GM19023 (cell line): ENCODE data around the gene TUBB4A.
A peak's percentile ranks its signal among the peaks of the same experiment; 100 is the strongest.

Source experiments
- ATAC-seq: cut with Tn5 transposase; IDR thresholded peaks from one replicate; pipeline ENCODE4 v1.9.1; 2021; ENCODE audit warnings: mild to moderate bottlenecking, moderate library complexity; ENCODE audit not compliant: unreplicated experiment

TUBB4A gene

GRCh38 chr19:6472713-6473112 is 29.4 kb downstream of the TUBB4A start:
- ATAC-seq = no peak

DNA sequence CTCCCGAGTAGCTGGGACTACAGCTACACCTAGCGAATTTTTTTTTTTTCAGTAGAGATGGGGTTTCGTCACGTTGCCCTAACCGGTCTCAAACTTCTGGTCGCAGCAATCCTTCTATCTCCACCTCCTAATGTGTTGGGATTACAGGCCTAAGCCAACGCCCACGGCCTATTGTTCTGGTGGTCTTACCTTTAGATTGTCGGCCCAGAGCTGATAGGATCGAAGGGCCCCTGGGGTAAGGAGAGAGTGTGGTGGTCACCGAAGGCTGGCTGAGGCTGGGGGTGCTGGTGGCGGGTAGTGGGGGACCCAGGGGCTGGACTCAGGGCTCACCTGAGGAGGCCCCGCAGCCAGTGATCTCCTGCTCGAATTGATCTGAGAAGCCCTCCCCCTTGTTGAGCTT is 31.0 kb downstream of the TUBB4A start:
- no peak for ATAC-seq

DNA sequence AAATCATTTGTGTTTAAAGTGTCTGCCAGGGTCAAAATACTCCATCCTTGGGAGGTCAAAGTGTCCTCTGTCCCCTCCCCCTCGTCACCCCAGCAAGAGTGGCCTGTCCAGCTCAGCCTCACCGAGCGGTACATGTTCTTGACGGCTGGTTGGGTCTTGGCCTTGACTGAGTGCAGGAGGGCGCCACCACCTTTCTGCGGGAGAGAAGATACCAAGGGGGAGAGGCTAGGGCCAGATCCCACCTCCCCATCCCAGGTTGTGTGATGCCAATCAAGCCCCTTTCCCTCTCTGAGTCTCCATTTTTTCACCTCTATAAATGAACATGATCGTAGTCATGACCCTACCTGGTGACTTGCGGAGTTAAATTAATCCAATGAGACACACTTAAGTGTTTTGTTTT is 31.9 kb downstream of the TUBB4A start:
- ATAC-seq = no peak

DNA sequence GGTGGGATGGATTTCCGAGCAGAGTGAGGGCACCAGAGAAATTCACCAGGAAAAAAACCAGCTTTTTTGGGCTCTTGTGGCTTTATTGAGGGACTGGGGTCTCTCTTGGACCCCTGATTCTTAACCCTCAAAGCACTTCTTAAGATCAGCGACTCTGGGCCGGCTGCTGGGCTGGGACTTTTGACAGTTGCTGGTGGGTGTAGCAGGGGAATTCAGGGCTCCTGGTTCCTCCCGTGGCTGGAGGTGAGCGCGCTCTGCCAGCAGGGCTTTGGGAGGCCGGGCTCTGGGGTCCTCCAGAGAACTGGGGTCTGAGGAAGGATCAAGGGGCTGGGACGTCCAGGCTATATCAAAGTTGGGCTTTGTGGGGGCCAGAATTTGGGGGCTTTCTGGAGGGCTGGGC is 34.7 kb downstream of the TUBB4A start:
- no peak for ATAC-seq

- ATAC-seq = no peak
Measured at GRCh38 chr19:6466526-6467248, 35.4 kb downstream of the TUBB4A start.

DNA sequence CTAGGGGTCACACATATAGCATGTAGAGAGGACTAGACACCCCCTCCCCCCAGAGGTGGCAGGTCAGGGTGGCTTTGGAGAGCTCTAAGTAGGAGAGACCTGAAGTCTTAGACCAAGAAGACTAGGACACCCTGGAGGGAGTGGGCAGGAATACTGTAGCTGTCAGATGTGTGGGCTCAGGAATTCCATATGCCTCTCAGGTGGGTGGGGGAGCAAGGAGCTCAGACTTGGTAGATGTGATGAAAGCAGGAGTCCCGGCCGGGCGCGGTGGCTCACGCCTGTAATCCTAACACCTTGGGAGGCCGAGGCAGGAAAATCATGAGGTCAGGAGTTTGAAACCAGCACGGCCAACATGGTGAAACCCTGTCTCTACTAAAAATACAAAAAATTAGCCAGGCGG is 36.4 kb downstream of the TUBB4A start:
- no peak for ATAC-seq

DNA sequence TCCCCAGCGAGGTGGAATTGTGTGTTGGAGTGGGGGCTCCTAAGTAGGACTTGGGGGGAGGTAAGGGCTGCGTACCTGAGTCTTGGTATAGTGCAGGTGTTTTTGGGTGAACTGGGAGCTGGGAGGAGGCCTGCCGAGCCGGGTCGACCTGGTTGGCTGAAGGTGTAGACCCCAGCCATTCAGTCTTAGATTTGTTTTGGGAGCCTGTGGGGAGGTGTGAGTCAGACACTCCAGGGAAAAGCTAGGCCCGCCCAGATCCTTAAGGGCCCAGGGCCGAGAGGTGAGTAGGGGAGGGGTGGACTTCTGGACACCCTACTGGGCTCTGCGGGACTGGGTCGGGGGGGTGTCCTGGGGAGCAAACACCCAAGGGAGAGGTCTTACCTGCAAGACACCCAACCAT is 37.1 kb downstream of the TUBB4A start:
- ATAC-seq = no peak

- ATAC-seq = no peak
Measured at GRCh38 chr19:6464070-6464873, 37.8 kb downstream of the TUBB4A start, which contains the start of gene CRB3. TSS of gene CRB3 (plus strand) at chr19:6464271. CDS start at chr19:6464702, 431 bp downstream.

DNA sequence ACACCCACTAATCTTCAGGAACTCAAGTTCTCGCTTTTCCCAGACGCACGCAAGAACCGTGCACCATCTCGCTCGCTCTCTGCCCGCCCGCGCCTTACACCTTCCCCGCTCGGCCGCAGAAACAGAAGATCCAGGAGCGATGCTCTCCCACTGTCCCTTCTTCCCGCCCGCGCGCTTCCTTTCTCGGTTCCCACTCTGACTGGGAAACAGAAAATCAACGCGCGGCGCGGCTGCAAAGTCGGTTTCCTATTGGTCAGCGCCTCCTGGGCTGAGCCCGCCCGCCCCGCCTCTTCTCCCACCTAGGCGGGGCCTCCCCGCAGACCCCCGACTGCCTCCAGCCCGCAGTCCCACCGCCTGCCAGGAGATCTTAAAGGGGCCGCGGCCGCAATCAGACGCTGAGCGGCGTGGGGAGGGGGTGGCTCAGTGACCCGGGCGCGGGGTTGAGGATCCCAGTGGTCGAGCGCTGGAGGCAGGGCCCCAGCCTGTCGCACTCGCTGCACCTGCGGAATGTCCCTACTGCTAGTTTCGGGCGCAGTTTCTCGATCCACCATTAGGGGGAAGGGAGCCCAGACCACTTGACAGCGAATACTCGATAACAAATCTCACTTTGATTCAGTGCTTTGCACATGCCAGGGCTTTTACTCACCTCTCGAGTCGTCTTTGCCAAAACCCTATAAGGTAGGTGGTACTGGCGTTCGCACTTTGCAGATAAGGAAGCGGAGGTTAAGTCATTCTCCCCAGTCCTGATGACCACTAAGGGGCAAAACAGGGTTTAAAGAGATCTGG is 41.8 kb downstream of the TUBB4A start:
- ATAC-seq = peak; percentile 78

GRCh38 chr19:6459262-6460098 is 42.6 kb downstream of the TUBB4A start, which contains the start of gene SLC25A23:
TSS of gene SLC25A23 (minus strand) at chr19:6459792. CDS start at chr19:6459628, 164 bp downstream.
- ATAC-seq = peak; percentile 39

GRCh38 chr19:6458695-6459261 is 43.3 kb downstream of the TUBB4A start:
- ATAC-seq = no peak

- no peak for ATAC-seq
Measured at GRCh38 chr19:6457958-6458694, 44.0 kb downstream of the TUBB4A start.

DNA sequence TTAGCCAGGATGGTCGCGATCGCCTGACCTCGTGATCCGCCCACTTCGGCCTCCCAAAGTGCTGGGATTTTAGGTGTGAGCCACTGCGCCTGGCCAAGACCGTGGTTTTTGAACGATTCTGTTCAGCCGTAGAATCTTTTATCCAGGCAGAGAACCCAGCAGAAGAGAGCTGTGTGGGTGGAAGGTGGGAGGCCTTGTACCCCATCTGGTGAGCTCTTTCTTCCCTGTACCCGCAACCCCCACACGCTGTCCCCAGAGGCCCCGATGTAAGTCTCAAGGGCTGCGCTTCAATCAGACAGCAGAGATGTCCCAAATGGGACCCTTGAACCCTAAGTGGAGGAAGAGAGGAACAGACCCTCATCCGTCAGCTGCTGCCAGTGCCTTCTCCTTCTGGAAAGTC is 46.2 kb downstream of the TUBB4A start:
- ATAC-seq = no peak

DNA sequence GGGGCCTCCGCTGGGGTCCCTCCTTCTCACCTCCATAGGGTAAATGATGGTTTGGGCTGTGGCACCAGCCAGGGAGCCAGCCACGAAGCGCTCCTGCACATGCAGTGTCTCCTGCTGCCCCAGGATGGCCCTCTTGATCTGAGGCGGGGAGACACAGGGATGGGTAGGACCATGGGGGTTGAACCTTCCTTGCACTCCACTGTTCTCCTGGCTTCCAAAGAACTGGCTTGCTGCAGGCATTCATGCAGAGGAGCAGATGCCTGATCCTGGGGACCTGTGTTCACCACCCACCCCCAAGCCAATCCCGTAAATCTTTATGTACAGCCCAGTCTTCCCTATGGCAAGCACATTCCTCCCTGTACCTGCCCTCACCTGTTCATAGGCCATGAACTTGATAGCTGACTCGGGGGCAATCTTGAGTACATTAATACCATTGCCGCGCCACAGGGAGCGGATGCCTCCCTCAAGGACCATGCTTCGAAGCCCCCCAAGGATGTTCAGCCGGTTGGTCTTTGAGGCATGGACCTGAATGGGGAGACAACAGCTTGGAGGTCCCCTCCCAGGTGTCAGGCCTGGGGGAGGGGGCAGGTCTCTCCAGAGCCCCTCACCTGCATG is 48.1 kb downstream of the TUBB4A start:
- no peak for ATAC-seq

- no peak for ATAC-seq
Measured at GRCh38 chr19:6452899-6453298, 49.2 kb downstream of the TUBB4A start.

- no peak for ATAC-seq
Measured at GRCh38 chr19:6452223-6452614, 49.9 kb downstream of the TUBB4A start.

GRCh38 chr19:6451583-6452222 is 50.4 kb downstream of the TUBB4A start:
- no peak for ATAC-seq

DNA sequence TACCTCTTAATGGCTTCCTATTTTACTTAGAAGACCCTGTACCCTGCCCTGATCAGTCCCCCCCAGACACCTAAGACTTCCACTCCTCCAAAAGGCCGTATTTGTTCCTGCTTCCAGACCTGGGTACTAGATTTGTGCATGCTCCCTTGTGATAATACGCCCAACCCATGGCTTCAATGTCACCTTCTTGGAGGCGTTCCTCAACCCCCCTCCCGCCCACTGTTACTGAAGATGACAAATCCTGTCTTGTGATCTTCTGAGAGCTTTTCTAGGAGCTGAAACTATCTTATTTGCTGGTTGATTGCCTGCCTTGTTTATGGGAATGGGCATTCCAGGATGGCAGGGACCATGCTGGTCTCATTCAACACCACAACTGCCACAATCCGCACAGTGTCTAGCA is 51.9 kb downstream of the TUBB4A start:
- no peak for ATAC-seq

DNA sequence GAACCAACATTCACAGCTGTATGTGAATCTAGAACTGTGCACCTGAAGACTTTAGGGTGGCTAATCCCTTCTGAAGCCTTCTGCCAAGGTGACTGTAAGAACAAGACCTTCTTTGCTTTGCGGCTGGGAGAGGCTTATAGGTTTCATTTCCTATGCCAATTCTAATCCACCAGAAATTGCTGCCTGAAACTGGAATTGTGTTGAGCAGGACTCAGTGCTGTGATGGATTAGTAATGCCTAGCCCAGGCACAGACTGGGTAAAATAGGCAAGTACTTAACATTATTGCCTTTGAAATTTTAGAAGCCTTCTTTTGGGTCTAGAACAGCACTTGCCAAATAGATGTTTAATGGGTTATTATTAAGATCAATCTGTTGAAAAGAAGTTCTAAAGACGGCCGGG is 54.1 kb downstream of the TUBB4A start:
- no peak for ATAC-seq
